ENCODE data around the gene PDCD1. TPM values are rescaled to one million over a fixed set of nuclear protein-coding genes. Genes with fewer than 3 reads are reported as not detected.

The PDCD1 gene
- total and polyA plus RNA-seq, 2 donors (not counting 1 experiment from before 2014, with no cell fraction given) = not detected

GRCh38 chr2:241891315-241891987 lies 32.8 kb upstream of the PDCD1 start:
- no peak overlapping the region for H3K4me2 ChIP-seq (ENCODE audit: extremely low read depth, insufficient read depth, low read length)
- no peaks in the 10 kb centered on the region for H3K36me3 ChIP-seq (ENCODE audit: control insufficient read depth, insufficient read depth, low read length)
- DNase-seq (ENCODE audit: low read depth in 2 of 2) = no peak
- H3K4me3 ChIP-seq (replicated peaks in 1 of 4; ENCODE audit: control extremely low read depth in 1 of 4, insufficient read depth in 1 of 4, low read depth in 3 of 4, low read length in 4 of 4) = no peak overlapping the region
- H3K27ac ChIP-seq (ENCODE audit: insufficient read depth, low read length) = no peak overlapping the region
- H3K9ac ChIP-seq (ENCODE audit: insufficient read depth, low read length) = no peak overlapping the region
- H3K79me2 ChIP-seq (ENCODE audit: control insufficient read depth, insufficient read depth, low read length) = no peaks in the 10 kb centered on the region
- H3K27me3 ChIP-seq (ENCODE audit: control insufficient read depth, insufficient read depth, low read length) = no peaks in the 10 kb centered on the region
- no peaks in the 10 kb centered on the region for H4K20me1 ChIP-seq (ENCODE audit: control insufficient read depth, extremely low read depth, insufficient read depth, low read length)
- no peaks in the 10 kb centered on the region for H3K4me1 ChIP-seq (ENCODE audit: control insufficient read depth, extremely low read depth, insufficient read depth, low read length)
- no peak overlapping the region for H2AFZ ChIP-seq (ENCODE audit: low read length)
- TF ChIP-seq EZH2 (IDR thresholded peaks at IDR 0.05; ENCODE audit: low read length, missing control alignments) = no peak
- TF ChIP-seq, protein P1, sequence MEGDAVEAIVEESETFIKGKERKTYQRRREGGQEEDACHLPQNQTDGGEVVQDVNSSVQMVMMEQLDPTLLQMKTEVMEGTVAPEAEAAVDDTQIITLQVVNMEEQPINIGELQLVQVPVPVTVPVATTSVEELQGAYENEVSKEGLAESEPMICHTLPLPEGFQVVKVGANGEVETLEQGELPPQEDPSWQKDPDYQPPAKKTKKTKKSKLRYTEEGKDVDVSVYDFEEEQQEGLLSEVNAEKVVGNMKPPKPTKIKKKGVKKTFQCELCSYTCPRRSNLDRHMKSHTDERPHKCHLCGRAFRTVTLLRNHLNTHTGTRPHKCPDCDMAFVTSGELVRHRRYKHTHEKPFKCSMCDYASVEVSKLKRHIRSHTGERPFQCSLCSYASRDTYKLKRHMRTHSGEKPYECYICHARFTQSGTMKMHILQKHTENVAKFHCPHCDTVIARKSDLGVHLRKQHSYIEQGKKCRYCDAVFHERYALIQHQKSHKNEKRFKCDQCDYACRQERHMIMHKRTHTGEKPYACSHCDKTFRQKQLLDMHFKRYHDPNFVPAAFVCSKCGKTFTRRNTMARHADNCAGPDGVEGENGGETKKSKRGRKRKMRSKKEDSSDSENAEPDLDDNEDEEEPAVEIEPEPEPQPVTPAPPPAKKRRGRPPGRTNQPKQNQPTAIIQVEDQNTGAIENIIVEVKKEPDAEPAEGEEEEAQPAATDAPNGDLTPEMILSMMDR (conservative IDR thresholded peaks at IDR 0.05 in 1 of 2, IDR thresholded peaks at IDR 0.05 in 1 of 2; ENCODE audit: low read depth in 1 of 2, low read length in 2 of 2) = no peak
- no peaks in the 10 kb centered on the region for H3K9me3 ChIP-seq (ENCODE audit: control insufficient read depth, insufficient read depth, low read depth, low read length)

- no peaks in the 10 kb centered on the region for H3K36me3 ChIP-seq (ENCODE audit: control insufficient read depth, insufficient read depth, low read length)
- H3K9ac ChIP-seq (ENCODE audit: insufficient read depth, low read length) = no peak overlapping the region
- H3K4me3 ChIP-seq (replicated peaks in 1 of 4; ENCODE audit: control extremely low read depth in 1 of 4, insufficient read depth in 1 of 4, low read depth in 3 of 4, low read length in 4 of 4) = no peak overlapping the region
- no peaks in the 10 kb centered on the region for H3K27me3 ChIP-seq (ENCODE audit: control insufficient read depth, insufficient read depth, low read length)
- no peaks in the 10 kb centered on the region for H3K9me3 ChIP-seq (ENCODE audit: control insufficient read depth, insufficient read depth, low read depth, low read length)
- H2AFZ ChIP-seq (ENCODE audit: low read length) = no peak overlapping the region
- no peak overlapping the region for H3K4me2 ChIP-seq (ENCODE audit: extremely low read depth, insufficient read depth, low read length)
- DNase-seq (ENCODE audit: low read depth in 2 of 2) = no peak
- H3K27ac ChIP-seq (ENCODE audit: insufficient read depth, low read length) = no peak overlapping the region
- no peaks in the 10 kb centered on the region for H3K4me1 ChIP-seq (ENCODE audit: control insufficient read depth, extremely low read depth, insufficient read depth, low read length)
- TF ChIP-seq, protein P1 (conservative IDR thresholded peaks at IDR 0.05 in 1 of 2, IDR thresholded peaks at IDR 0.05 in 1 of 2; ENCODE audit: low read depth in 1 of 2, low read length in 2 of 2) = no peak
- no peak for TF ChIP-seq EZH2 (IDR thresholded peaks at IDR 0.05; ENCODE audit: low read length, missing control alignments)
- H4K20me1 ChIP-seq (ENCODE audit: control insufficient read depth, extremely low read depth, insufficient read depth, low read length) = no peaks in the 10 kb centered on the region
- H3K79me2 ChIP-seq (ENCODE audit: control insufficient read depth, insufficient read depth, low read length) = no peaks in the 10 kb centered on the region
These were observed 32.0 kb upstream of the PDCD1 start for GRCh38 chr2:241890524-241891235.

GRCh38 chr2:241888641-241889040 lies 29.9 kb upstream of the PDCD1 start:
- no peak overlapping the region for H3K27ac ChIP-seq (ENCODE audit: insufficient read depth, low read length)
- no peak overlapping the region for H2AFZ ChIP-seq (ENCODE audit: low read length)
- H3K9ac ChIP-seq (ENCODE audit: insufficient read depth, low read length) = no peak overlapping the region
- H3K4me1 ChIP-seq (ENCODE audit: control insufficient read depth, extremely low read depth, insufficient read depth, low read length) = no peaks in the 10 kb centered on the region
- H3K27me3 ChIP-seq (ENCODE audit: control insufficient read depth, insufficient read depth, low read length) = no peaks in the 10 kb centered on the region
- no peaks in the 10 kb centered on the region for H3K9me3 ChIP-seq (ENCODE audit: control insufficient read depth, insufficient read depth, low read depth, low read length)
- no peaks in the 10 kb centered on the region for H3K36me3 ChIP-seq (ENCODE audit: control insufficient read depth, insufficient read depth, low read length)
- no peak overlapping the region for H3K4me3 ChIP-seq (replicated peaks in 1 of 4; ENCODE audit: control extremely low read depth in 1 of 4, insufficient read depth in 1 of 4, low read depth in 3 of 4, low read length in 4 of 4)
- DNase-seq (ENCODE audit: low read depth in 2 of 2) = no peak
- no peaks in the 10 kb centered on the region for H4K20me1 ChIP-seq (ENCODE audit: control insufficient read depth, extremely low read depth, insufficient read depth, low read length)
- TF ChIP-seq EZH2 (IDR thresholded peaks at IDR 0.05; ENCODE audit: low read length, missing control alignments) = no peak
- TF ChIP-seq, protein P1 (conservative IDR thresholded peaks at IDR 0.05 in 1 of 2, IDR thresholded peaks at IDR 0.05 in 1 of 2; ENCODE audit: low read depth in 1 of 2, low read length in 2 of 2) = no peak
- no peak overlapping the region for H3K4me2 ChIP-seq (ENCODE audit: extremely low read depth, insufficient read depth, low read length)
- H3K79me2 ChIP-seq (ENCODE audit: control insufficient read depth, insufficient read depth, low read length) = no peaks in the 10 kb centered on the region
